HG02623 (cell line): ENCODE data around the gene ALX3.

Experiments
- ATAC-seq: cut with Tn5 transposase; IDR thresholded peaks from one replicate; pipeline ENCODE4 v1.9.1; 2021; ENCODE audit warnings: moderate library complexity; ENCODE audit not compliant: unreplicated experiment

The ALX3 gene

DNA sequence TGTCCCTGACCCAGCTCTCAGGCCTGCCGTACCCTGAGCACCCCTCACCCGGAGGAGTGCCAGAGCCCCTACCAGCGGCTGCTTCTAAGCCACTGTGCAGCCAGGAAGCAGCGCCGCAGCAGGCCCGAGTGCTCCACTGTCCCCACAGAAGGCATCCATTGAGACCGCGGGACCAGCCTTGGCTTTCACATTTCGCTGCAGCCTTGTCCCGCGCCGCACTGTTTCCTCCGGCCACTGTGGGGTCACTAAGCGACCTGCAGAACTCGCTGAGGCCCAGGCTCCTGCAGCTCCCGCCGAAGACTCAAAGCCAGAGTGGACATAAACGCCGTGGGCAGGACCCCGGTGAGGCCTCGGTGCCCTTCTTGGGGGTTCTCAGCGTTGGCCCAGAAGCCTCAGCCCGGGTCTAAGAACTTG is 3.0 kb downstream of the ALX3 start:
- ATAC-seq, result no peak

DNA sequence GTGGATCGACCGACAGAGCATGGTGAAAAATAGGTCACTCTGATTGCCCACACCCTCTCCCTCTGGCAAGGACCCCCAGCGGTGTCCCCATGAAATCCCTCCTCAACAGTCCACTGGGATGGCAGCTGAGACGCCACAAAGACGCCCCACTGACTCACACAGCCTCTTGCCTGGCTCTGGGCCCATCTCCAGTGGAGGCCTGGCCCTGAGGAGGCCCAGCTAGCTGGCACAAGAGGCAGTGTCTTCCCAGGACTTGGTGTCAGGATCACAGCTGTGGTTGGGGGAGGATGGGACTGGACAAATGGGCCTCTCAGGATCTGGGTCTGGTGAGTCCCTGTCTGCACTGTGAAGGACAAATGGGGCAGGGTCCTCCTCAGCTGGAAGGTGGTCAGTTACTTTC is 4.6 kb downstream of the ALX3 start:
- no peak for ATAC-seq

DNA sequence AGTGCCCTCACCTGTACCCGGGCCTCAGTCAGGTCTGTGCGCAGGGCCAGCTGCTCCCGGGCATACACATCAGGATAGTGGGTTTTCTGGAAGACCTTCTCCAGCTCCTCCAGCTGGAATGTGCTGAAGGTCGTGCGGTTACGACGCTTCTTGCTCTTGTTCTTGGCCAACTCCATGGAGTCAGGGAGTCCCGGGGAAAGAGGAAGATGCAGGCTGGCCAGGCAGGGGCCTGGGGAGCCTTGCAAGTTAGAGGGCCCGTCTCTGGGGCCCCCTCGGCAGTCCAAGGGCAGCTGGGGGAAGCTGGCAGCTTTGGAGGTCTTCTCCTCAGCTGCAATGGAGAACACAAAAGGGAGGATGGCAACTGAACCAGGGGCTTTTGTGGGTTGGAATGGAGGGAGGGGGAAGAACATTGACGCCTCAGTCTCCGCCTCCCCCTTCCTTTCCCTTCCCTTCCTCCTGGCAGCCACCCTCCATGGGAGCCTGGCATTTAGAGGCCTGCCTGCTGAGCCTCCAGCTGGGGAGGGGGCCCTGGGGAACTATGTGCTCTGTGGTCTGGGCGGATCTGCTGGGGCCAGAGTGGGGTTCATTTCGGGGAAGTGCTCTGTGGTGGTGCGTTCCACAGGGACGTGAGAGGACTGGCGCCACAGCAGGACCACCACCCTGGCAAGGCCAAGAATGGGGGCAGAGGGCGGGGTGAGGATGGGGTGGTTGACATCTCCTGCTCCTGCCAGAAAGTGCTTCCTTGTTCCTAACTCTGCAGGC is 5.7 kb downstream of the ALX3 start:
- ATAC-seq, result no peak

DNA sequence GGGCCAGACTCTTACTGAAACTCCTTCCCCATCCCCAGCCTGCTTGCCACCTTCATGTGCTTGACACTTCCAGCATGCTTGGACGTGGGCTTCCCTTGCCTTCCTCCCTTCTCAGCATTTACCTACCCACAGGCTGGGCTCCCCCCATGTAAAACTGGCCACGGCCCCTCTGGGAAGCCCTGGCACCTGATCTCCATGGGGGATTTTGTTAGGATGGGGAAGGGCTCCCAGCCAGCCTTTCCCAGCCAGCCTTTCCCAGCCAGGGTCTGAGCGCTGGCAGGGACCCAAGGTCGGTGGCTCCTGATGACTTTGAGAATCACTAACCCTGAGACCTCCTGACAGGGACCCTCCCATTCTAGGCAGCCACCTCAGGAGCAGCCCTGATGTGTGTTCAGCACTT is 6.7 kb downstream of the ALX3 start:
- no peak for ATAC-seq

DNA sequence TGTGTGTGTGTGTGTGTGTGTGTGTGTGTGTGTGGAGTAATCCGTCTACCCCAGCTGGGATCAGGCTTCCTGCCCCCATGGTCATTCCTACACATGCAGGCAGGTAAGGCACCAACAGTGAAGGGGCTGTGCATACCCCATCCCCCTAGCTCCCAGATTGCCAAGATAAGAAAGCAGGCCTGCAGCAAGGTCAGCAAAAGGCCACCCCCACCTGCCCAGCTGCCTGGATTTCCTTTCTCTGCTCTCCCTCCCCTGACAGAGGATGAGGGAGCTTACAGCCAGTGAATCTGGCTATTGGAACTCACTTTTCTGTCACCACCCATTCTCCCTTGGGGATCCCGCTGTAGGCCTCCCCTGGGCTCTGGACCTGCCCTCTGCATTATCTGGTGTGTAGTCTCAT is 7.9 kb downstream of the ALX3 start:
- ATAC-seq, result no peak

DNA sequence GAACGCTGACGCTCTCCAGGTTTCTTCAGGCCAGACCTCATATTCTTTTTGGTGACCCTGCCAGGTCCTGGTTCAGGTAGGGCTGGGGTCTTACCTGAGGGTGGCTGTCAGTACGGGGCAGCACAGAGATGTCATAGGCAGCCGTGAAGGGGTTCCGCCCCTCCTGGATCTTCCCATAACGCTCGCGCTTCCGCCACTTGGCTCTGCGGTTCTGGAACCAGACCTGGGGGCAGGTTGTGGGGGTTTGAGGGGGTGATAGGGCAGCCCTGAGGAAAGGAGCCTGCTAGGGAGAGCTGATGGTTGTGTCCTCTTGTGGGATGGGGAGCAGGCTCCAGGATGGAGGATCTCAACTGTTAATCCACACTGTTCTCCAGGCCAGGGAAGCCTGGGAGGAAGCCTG is 9.1 kb downstream of the ALX3 start:
- no peak for ATAC-seq

DNA sequence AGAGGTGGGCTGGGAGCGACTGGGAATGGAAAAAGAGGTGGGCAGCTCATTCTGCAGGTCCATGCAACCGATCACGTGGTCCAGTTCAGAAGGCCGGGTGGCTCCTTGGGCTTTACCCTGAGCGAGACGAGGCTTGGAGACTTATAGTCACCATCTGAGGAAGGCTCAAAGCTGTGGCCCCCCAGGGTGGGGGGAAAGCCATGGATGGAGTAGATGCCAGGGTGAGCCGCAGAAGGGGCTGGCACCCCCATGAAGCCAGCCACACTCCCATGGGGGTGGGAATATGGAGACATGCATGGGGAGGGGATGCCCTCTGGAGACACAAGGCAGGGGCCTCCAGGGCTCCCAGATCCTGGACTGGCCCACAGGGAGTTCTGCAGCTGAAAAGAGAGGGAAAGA is 9.8 kb downstream of the ALX3 start:
- ATAC-seq, result no peak

DNA sequence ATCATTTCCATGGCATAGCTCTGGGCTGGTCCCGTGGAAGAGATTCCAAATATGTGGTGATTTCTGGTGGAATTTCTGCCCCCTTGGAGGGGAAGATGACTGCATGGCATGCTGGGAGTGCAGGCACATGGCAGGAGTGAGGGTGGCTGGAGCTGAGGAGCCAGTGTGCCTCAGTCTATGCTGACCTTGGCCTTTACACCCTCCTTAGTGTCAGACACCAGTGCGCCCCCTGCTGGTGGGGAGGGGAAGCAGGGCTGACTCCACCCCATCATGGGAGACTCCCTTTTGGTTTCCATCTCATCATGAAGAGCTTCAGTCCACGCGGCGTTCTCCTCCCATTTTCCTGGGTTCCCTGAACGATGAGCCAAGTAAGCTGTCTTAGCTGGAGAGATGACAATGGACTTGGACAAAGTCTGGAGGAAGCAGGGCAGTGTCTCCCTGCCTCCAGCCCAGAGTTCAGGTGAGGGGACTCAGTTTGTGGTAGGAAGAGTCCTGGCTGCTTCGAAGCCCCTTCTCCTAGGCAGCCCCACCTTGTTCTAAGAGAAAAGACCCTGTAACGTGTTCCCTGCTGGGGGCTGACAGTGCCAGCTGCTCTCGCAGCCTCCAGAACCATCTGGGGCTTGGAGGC is 10.3 kb downstream of the ALX3 start:
- ATAC-seq, result no peak

DNA sequence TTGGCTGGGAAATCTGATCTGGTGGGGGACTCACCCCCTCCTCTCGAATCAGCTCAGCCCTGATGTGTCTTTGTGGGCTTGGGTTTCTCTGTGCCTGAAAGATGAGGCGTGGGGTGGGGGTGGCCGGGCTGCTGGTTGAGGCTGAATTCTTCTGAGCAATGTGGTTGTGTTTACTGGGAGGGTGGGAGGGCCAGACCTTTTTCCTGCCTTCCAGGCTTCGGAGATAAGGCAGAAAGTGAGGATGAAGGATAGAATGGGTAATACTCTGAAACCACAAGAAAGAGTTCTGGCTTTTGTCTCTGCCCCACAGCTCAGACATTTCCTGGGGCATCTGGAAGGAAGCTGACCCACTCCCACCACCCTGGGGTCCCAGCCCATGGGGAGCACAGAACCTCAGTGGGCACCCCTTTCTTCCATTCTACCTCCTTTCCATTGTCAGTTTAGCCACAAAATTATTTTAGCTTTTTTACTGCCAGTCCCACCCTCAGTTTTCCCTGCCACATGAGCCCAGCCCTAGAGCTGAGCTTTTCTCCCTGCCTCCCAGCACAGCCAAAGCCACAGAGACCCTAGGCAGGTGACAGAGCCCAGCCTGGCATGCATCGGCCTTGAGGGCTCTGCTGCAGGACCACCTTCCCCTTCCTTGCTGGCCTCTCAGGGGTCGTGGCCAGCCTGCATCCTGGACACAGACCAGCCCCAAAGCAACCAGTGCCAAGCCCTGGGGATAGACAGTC is 11.2 kb downstream of the ALX3 start:
- no peak for ATAC-seq

DNA sequence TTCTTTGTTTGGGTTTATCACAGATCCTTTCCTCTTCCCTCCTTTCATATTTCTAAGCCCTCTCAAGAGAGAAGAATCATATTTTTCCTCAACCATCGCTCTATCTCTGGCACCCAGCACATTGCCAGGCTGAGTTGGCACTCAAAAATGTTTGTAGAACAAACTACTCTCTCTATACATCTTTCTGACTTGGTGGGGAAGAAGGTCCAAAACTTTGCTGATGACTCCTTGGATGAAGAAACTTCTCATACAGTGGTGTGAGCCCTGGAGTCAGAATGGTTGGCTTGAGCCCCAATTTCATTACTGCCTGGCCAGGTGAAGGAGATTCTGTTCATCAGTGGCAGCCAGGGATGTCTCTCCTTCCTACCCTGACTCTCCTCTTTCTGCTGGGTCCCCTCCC is 11.9 kb downstream of the ALX3 start:
- no peak for ATAC-seq

DNA sequence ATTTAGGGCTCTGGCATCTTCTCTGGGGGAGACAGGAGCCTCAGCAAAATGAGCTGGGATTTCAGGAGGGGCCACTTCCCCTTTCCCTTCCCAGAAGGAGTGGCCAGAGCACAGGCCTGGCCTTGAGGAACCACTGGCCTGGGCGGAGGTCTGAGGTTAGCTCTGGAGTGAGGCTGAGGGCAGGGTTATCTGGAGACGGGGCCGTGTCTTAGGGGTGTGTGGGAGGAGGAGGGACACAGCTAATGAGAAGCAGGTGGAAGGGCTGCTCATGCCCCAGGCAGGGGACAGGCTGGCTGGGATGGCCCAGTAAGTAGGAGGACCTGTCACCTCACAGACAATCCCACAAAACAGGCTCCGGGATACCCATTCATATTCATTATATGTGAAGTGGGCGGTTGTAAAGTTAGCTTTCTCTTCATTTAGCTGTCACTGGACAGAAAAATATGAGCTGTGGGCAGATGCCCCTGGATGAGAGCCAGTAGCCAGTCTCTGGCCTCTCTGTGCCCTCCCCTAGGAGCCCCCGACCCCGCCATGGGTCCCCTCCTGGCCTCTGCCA is 12.4 kb downstream of the ALX3 start:
- ATAC-seq, result no peak

DNA sequence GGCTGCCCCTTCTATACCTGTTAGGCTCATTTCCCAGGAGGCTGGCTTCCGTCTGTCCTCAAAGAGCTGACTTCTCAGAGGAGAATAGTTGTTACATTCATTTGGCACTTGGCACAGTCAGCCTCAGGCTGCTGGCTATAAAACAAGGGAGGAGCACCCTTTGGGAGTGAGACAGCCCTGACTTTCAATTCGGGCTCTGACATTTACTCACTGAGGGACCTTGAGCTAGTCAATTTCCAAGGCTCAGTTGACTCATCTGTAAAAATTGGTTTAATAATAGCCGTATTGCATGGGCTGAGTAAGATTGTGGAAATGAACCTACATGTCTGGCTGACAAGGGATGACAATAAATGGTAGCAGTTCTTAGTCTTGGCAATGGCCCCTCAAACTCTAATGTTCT is 13.7 kb downstream of the ALX3 start:
- ATAC-seq, result no peak

DNA sequence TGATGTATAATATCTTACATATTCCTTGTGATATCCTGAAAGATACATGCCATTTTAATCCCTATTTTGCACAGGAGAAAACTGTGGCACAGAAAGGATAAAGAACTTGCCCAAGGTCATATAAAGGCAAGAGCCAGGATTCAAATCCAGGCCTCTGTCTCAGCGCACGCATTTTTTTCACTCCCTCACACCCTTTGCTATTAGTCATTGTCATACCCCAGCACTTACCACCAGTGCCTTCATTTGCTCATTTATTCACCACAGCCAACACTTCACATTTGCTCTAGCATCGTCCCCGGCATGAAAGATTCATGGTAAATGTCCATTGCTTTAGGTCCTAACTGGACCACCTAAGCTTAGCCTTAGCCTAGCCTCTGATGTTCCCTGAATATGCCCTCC is 14.2 kb downstream of the ALX3 start:
- no peak for ATAC-seq

DNA sequence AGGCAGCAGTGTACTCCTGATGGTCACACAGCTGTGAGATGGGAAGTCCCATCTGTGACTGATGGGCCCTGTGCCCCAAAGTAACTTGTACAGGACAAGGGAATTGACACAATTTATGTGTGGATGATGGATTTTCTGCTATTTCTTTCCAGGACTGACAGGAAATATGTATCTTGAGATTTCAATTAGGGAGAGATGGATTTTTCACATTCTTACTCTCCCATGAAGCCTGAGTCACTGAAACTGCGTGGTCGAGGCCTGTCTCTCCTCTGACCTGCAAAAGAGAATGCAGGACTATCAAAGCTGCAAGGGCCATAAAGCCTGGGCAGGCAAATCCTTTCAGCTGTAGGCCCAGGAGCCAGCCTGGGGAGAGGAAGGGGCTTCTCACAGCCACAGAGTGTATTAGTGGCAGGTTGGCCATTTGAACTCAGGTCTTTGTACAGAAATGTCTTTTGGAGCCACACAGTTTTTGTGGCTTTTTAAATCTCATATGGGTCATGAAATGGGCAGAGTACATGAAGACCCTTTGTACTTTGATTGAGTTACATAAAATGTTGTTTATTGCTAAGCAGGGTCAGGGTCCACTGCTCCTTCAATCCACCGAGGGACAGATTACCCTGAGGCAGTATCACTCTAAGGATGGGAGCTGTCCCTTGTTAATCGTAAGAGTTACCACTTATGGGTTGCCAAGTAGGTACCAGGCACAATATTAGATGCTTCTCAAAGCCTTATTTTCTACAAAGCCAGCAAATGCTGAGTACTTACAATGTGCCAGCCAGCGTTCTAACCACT is 14.8 kb downstream of the ALX3 start:
- ATAC-seq, result no peak

DNA sequence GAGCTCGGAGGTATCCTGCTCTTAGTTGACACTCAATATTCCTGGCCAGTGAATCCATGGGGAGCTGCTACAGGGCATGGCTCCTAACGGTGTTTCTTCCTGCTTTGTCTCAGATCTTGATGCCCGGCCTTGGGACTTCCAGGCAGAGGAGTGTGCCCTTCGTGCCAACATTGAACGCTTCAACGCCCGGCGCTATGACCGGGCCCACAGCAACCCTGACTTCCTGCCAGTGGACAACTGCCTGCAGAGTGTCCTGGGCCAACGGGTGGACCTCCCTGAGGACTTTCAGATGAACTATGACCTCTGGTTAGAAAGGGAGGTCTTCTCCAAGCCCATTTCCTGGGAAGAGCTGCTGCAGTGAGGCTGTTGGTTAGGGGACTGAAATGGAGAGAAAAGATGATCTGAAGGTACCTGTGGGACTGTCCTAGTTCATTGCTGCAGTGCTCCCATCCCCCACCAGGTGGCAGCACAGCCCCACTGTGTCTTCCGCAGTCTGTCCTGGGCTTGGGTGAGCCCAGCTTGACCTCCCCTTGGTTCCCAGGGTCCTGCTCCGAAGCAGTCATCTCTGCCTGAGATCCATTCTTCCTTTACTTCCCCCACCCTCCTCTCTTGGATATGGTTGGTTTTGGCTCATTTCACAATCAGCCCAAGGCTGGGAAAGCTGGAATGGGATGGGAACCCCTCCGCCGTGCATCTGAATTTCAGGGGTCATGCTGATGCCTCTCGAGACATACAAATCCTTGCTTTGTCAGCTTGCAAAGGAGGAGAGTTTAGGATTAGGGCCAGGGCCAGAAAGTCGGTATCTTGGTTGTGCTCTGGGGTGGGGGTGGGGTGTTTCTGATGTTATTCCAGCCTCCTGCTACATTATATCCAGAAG is 16.7 kb downstream of the ALX3 start:
- no peak for ATAC-seq

DNA sequence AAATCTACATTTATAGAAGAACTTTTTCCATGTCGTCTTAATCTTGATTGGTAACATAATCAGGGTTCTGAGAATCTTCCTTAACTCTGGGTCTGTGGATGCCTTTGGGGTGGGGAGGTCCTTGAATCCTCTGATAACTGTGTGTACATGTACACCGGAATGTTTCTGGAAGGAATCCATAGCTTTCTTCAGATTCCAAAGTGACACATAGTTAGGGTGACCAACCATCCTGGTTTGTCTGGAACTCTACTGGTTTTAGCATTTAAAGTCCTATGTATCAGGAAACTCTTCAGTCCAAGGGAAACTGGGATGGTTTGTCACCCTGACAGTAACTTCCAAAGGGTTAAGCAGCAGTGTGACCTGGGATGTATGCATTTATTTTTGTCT is 19.2 kb downstream of the ALX3 start:
- ATAC-seq, result no peak

DNA sequence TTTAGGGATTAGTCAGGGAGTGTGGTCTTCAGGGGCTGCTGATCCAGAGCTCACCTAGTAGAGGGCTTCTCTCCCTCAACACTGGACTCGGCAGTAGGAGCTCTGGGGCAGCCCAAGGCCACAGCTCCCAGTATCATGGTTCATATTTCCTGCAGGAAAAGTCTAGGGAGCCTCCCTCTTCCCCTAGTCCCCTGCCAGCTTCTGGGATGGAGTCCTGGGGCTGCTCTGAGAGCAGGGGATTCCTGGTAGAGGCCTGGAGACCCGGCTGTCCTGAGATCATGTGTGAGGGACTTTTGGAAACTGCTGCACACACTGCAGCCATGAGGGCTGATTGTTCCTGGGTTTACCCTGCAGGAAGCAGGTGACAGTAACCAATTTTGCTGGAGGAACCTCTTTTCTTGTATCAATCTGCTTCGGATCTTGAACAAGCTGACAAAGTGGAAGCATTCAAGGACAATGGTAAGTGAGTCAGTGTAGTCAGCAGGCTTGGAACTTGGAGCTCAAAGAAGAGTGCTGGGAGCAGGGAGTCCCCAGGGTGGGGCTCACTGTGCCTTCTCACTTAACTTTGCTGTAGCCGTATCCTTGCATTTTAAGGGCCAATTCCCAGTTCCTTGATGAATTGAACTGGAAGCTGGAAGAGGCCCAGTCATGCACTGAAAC is 19.7 kb downstream of the ALX3 start:
- ATAC-seq, result no peak

DNA sequence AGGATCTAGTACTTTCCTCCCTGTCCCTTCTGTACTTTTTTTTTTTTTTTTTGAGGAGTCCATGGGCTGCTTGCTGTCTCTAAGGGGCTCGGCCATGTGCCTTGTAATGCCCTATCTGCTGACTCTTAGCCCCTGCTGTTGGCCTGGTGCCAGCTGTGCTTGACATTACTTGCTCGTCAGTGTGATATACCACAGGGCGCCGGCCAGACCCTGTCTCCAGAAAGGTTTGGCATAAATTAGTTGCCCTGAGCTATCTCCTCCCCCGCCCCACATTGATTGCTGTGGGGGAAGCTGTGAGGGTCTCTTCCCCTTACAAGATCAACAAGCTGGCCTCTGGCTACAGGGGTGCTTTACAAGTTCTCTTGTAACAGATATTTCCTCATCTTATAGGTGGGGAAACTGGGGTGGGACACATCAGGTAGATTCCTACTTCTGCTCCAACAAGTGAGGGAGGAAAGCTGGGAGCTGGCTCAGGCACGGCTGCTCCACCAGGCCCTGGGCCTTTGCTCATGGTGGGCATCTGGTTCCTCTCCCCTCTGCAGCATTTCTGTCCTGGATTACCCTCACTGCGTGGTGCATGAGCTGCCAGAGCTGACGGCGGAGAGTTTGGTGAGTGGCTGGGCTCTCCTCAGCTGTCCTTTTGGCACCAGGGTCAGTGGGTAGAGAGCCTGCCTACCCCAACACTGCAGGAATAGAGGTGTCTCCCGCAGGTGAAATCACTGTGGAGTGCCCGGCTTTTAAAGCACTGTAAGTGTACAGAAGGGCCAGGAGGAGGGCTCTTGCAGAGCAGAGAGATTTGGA is 20.5 kb downstream of the ALX3 start:
- no peak for ATAC-seq
